ENCODE results near the gene TRPM5. TPM values are rescaled to one million over a fixed set of nuclear protein-coding genes. Genes with fewer than 3 reads are reported as not detected.

Gene TRPM5
- total and polyA plus RNA-seq, 2 of the 4 experiments (the other 2 are of a cell fraction): not detected

- Histone ChIP-seq H3K9me1 (ENCODE audit: insufficient read depth, low read length) (no peaks in the 10 kb centered on the region), H3K36me3 (ENCODE audit: control insufficient read depth, insufficient read depth, low read length) (peaks cover 19% of the 10 kb centered on the region), H3K27ac (ENCODE audit: insufficient read depth, low read length) (no peak overlapping the region), H2BK5ac (ENCODE audit: low read depth, low read length, poor library complexity, severe bottlenecking) (no peak overlapping the region), H3K9me3 (ENCODE audit: control insufficient read depth, insufficient read depth, low read length) (no peaks in the 10 kb centered on the region), H2BK15ac (ENCODE audit: low read depth, low read length) (no peak overlapping the region), H3K9ac (ENCODE audit: low read depth, low read length) (no peak overlapping the region), H3K56ac (ENCODE audit: extremely low read depth, insufficient read depth, low read length) (no peak overlapping the region), H2AFZ (replicated peaks; ENCODE audit: low read length, poor library complexity) (no peak overlapping the region), H2BK120ac (ENCODE audit: low read depth, low read length) (no peak overlapping the region), H2BK20ac (ENCODE audit: low read depth, low read length) (no peak overlapping the region), H3K4me1 (ENCODE audit: control insufficient read depth, insufficient read depth, low read length) (peaks cover 9% of the 10 kb centered on the region), H3K27me3 (ENCODE audit: control insufficient read depth, insufficient read depth, low read length) (no peaks in the 10 kb centered on the region; the same call in 1 of the 2 replicates), H3K4ac (ENCODE audit: low read depth, low read length) (no peak overlapping the region), H3K79me1 (ENCODE audit: low read depth in 1 of 2, low read length in 2 of 2) (peaks cover 3 to 36% of the 10 kb centered on the region in 2 experiments; a peak in 3 of 4 replicates), H4K8ac (ENCODE audit: low read depth in 2 of 2, low read length in 2 of 2) (no peak overlapping the region), H3K14ac (replicated peaks; ENCODE audit: low read depth, low read length) (no peak overlapping the region), H3K4me2 (ENCODE audit: low read depth, low read length) (no peak overlapping the region), H3K23ac (ENCODE audit: low read depth, low read length) (no peak overlapping the region), H2AK9ac (replicated peaks; ENCODE audit: low read depth, low read length, poor library complexity) (no peak overlapping the region), H3K18ac (ENCODE audit: low read depth, low read length) (no peak overlapping the region), H4K91ac (ENCODE audit: insufficient read depth, low read depth, low read length) (no peak overlapping the region), H2AK5ac (ENCODE audit: low read depth, low read length) (no peak overlapping the region), H4K5ac (ENCODE audit: low read depth, low read length) (no peak overlapping the region), H4K20me1 (ENCODE audit: insufficient read depth, low read length) (no peaks in the 10 kb centered on the region), H3K4me3 (ENCODE audit: insufficient read depth, low read depth, low read length) (no peak overlapping the region)
- dilution Hi-C loops (cut with HindIII; ENCODE audit: low sequenced_read_pairs, unreplicated experiment): no loop called here
- DNase-seq (no peak), ATAC-seq (ENCODE audit: low read depth) (no peak)
- TF ChIP-seq MAFK (IDR thresholded peaks at IDR 0.05; ENCODE audit: low read depth, low read length) (no peak), POLR2A (IDR thresholded peaks at IDR 0.05; ENCODE audit: low read depth, low read length) (no peak), USF2 (IDR thresholded peaks at IDR 0.05; ENCODE audit: low read depth, low read length) (no peak), CTCF (conservative IDR thresholded peaks at IDR 0.05; ENCODE audit: low read depth, low read length) (no peak), CHD1 (IDR thresholded peaks at IDR 0.05; ENCODE audit: low read depth, low read length) (no peak), NFE2L2 (IDR thresholded peaks at IDR 0.05; ENCODE audit: low read depth, low read length) (no peak), SMC3 (IDR thresholded peaks at IDR 0.05; ENCODE audit: low read depth, low read length) (no peak), MXI1 (IDR thresholded peaks at IDR 0.05; ENCODE audit: borderline replicate concordance, low read depth, low read length) (no peak), CEBPB (IDR thresholded peaks at IDR 0.05; ENCODE audit: low read depth, low read length) (no peak), RFX5 (IDR thresholded peaks at IDR 0.05; ENCODE audit: low read depth, low read length) (no peak), ELK1 (IDR thresholded peaks at IDR 0.05; ENCODE audit: borderline replicate concordance, low read depth, low read length) (no peak)
- BruUV-seq (replicated peaks): no TSS peak
- in situ Hi-C loops (cut with MboI; ENCODE audit: low sequenced_read_pairs): no loop called here
- intact Hi-C loops (cut with micrococcal nuclease): no loop called here
- ChIA-PET POLR2A (ENCODE audit: unreplicated experiment) (no interaction called here), CTCF (no interaction called here)
- whole genome bisulfite sequencing, 2 experiments (ENCODE audit: extremely low coverage in 2 of 2, insufficient read length in 1 of 2): 92% methylated on average over 18 of the region's 31 CpGs; no CpG with 5 or more reads in 1 of the 2 experiments
Observed at GRCh38 chr11:2402890-2403645, 41.2 kb downstream of the TRPM5 start.
